IMR-90 (cell line): ENCODE measurements around the gene TP63. TPM values are rescaled to one million over a fixed set of nuclear protein-coding genes. Genes with fewer than 3 reads are reported as not detected.

Source experiments
- ATAC-seq: fragments of 200-7000 bp; cut with Tn5 transposase; 2 replicates; pipeline ENCODE4 v1.9.1; 2020; ENCODE audit warnings: low read depth, mild to moderate bottlenecking, moderate library complexity
- BruUV-seq: library from RNA; stranded (reverse); fragments of 400-500 nt; replicated peaks from 2 replicates; lab custom pipeline; 2021; lab: Mats Ljungman, UMichigan
- CTCF ChIA-PET: fragments of 300-600 bp; formaldehyde crosslinking; extraction: SDS; loops from one replicate; lab custom pipeline; 2021; ENCODE audit warnings: antibody characterized with exemption; lab: Yijun Ruan, JAX
- POLR2A ChIA-PET: fragments of 300-600 bp; sonication (Branson Sonifier 250); formaldehyde crosslinking; loops from one replicate; lab custom pipeline; 2022; ENCODE audit warnings: antibody characterized with exemption; ENCODE audit not compliant: unreplicated experiment; lab: Charles Lee
- DNase-seq: peaks from one replicate; pipeline ENCODE4 v3.0.0; 2013
- H2AFZ ChIP-seq: replicated peaks from 2 replicates; pipeline ENCODE3; 2013; ENCODE audit warnings: low read length, mild to moderate bottlenecking; ENCODE audit not compliant: poor library complexity
- H2AK5ac ChIP-seq: 2 replicates; pipeline ENCODE4 v1.6.1; 2013; ENCODE audit warnings: low read depth, low read length, inconsistent platforms
- H2AK9ac ChIP-seq: replicated peaks from 2 replicates; pipeline ENCODE3; 2013; ENCODE audit warnings: mild to moderate bottlenecking, low read depth, low read length, moderate library complexity; ENCODE audit not compliant: poor library complexity
- H2BK120ac ChIP-seq: 2 replicates; pipeline ENCODE4 v1.6.1; 2013; ENCODE audit warnings: low read depth, low read length, inconsistent platforms
- H2BK15ac ChIP-seq: 3 replicates; pipeline ENCODE4 v1.6.1; 2013; ENCODE audit warnings: low read depth, low read length, inconsistent platforms
- H2BK20ac ChIP-seq: 2 replicates; pipeline ENCODE4 v1.6.1; 2013; ENCODE audit warnings: low read depth, mild to moderate bottlenecking, inconsistent platforms, low read length, moderate library complexity
- H2BK5ac ChIP-seq: 2 replicates; pipeline ENCODE4 v1.6.1; 2013; ENCODE audit warnings: mild to moderate bottlenecking, low read depth, low read length, inconsistent platforms; ENCODE audit not compliant: poor library complexity, severe bottlenecking
- H3K14ac ChIP-seq: replicated peaks from 2 replicates; pipeline ENCODE4 v1.6.1; 2013; ENCODE audit warnings: low read depth, low read length, inconsistent platforms
- H3K18ac ChIP-seq: 2 replicates; pipeline ENCODE4 v1.6.1; 2013; ENCODE audit warnings: low read depth, low read length, control low read depth
- H3K23ac ChIP-seq: 2 replicates; pipeline ENCODE4 v1.6.1; 2013; ENCODE audit warnings: low read depth, low read length, inconsistent platforms
- H3K27ac ChIP-seq: 2 replicates; pipeline ENCODE4 v1.5.1; 2013; ENCODE audit warnings: mild to moderate bottlenecking, control low read depth, low read length; ENCODE audit not compliant: insufficient read depth
- H3K27me3 ChIP-seq: 2 replicates; pipeline ENCODE4 v1.6.1; 2013; ENCODE audit warnings: low read length; ENCODE audit not compliant: control insufficient read depth, insufficient read depth
- H3K36me3 ChIP-seq: 2 replicates; pipeline ENCODE4 v1.6.1; 2013; ENCODE audit warnings: low read length, mixed read lengths; ENCODE audit not compliant: control insufficient read depth, insufficient read depth
- H3K4ac ChIP-seq: 2 replicates; pipeline ENCODE4 v1.6.1; 2013; ENCODE audit warnings: low read depth, low read length, inconsistent platforms
- H3K4me1 ChIP-seq: 2 replicates; pipeline ENCODE4 v1.6.1; 2013; ENCODE audit warnings: low read length, mixed read lengths; ENCODE audit not compliant: control insufficient read depth, insufficient read depth
- H3K4me2 ChIP-seq: 2 replicates; pipeline ENCODE4 v1.6.1; 2013; ENCODE audit warnings: low read depth, mild to moderate bottlenecking, control low read depth, low read length, moderate library complexity
- H3K4me3 ChIP-seq: 2 replicates; pipeline ENCODE4 v1.5.1; 2013; ENCODE audit warnings: low read depth, mild to moderate bottlenecking, control low read depth, low read length, moderate library complexity; ENCODE audit not compliant: insufficient read depth
- H3K56ac ChIP-seq: 2 replicates; pipeline ENCODE4 v1.6.1; 2013; ENCODE audit warnings: low read length, inconsistent platforms; ENCODE audit not compliant: insufficient read depth; ENCODE audit errors: extremely low read depth
- H3K79me1 ChIP-seq, 2 experiments: 2 replicates each; pipeline ENCODE4 v1.6.1; 2013; ENCODE audit warnings: low read length in 2 of 2, inconsistent platforms in 1 of 2, low read depth in 1 of 2
- H3K9ac ChIP-seq: 2 replicates; pipeline ENCODE4 v1.6.1; 2013; ENCODE audit warnings: low read depth, low read length, control low read depth
- H3K9me1 ChIP-seq: 2 replicates; pipeline ENCODE4 v1.6.1; 2013; ENCODE audit warnings: low read length, inconsistent platforms; ENCODE audit not compliant: insufficient read depth
- H3K9me3 ChIP-seq: 2 replicates; pipeline ENCODE4 v1.6.1; 2013; ENCODE audit warnings: low read length; ENCODE audit not compliant: control insufficient read depth, insufficient read depth
- H4K20me1 ChIP-seq: 2 replicates; pipeline ENCODE4 v1.6.1; 2013; ENCODE audit warnings: low read length, inconsistent platforms; ENCODE audit not compliant: insufficient read depth
- H4K5ac ChIP-seq: 2 replicates; pipeline ENCODE4 v1.6.1; 2013; ENCODE audit warnings: mild to moderate bottlenecking, low read depth, low read length, control low read depth
- H4K8ac ChIP-seq, 2 experiments: 2 replicates each; pipeline ENCODE4 v1.6.1; 2013; ENCODE audit warnings: low read depth in 2 of 2, low read length in 2 of 2, control low read depth in 1 of 2, inconsistent platforms in 1 of 2
- H4K91ac ChIP-seq: 2 replicates; pipeline ENCODE4 v1.6.1; 2013; ENCODE audit warnings: low read depth, low read length, inconsistent platforms; ENCODE audit not compliant: insufficient read depth
- BHLHE40 ChIP-seq: fragments of 150-350 bp; IDR thresholded peaks from 2 replicates; pipeline ENCODE4 v1.6.1; 2016; ENCODE audit warnings: mild to moderate bottlenecking, low read depth, low read length
- ELK1 ChIP-seq: fragments of 150-350 bp; IDR thresholded peaks from 2 replicates; pipeline ENCODE4 v1.6.1; 2016; ENCODE audit warnings: low read depth, mild to moderate bottlenecking, low read length, moderate library complexity, borderline replicate concordance
- MAZ ChIP-seq: IDR thresholded peaks from 2 replicates; pipeline ENCODE4 v1.6.1; 2012; ENCODE audit warnings: low read depth, mild to moderate bottlenecking, low read length, improper control_type of control experiment, moderate library complexity, borderline replicate concordance
- NFE2L2 ChIP-seq: fragments of 150-350 bp; IDR thresholded peaks from 2 replicates; pipeline ENCODE4 v1.6.1; 2016; ENCODE audit warnings: low read depth, mild to moderate bottlenecking, low read length
- SMC3 ChIP-seq: fragments of 150-350 bp; IDR thresholded peaks from 2 replicates; pipeline ENCODE4 v1.6.1; 2016; ENCODE audit warnings: low read depth, mild to moderate bottlenecking, antibody characterized with exemption, low read length, moderate library complexity
- USF2 ChIP-seq: fragments of 150-350 bp; IDR thresholded peaks from 2 replicates; pipeline ENCODE4 v1.6.1; 2017; ENCODE audit warnings: mild to moderate bottlenecking, antibody characterized with exemption, low read length, low read depth
- WGBS, 2 experiments: methylation state at CpG; one replicate each; pipeline versions ENCODE4 v1.1.5 to v1.1.7; 2013; ENCODE audit warnings: missing lambda C conversion rate in 2 of 2; ENCODE audit not compliant: insufficient read length in 1 of 2; ENCODE audit errors: extremely low coverage in 2 of 2; 5-methylcytosine and 5-hydroxymethylcytosine counted together
- dilution Hi-C: fragments of 300-500 bp; cut with HindIII; formaldehyde crosslinking; loops from one replicate; pipeline ENCODE4 v1.14.3; 2018; ENCODE audit warnings: low sequenced_read_pairs; ENCODE audit not compliant: unreplicated experiment
- in situ Hi-C: fragments of 300-500 bp; cut with MboI; formaldehyde crosslinking; loops from 3 replicates; pipeline ENCODE4 v1.14.3; 2019; ENCODE audit warnings: low sequenced_read_pairs, inconsistent platforms, mixed read lengths
- intact Hi-C: fragments of 100-400 bp; cut with micrococcal nuclease; formaldehyde crosslinking; loops from 2 replicates; pipeline ENCODE4 v1.10.0; 2022
- polyA plus RNA-seq, 3 experiments: library from polyadenylated mRNA; depleted of rRNA; stranded (reverse); fragments of >200 nt; gene quantifications; 2 replicates each; pipeline ENCODE4 v1.2.3, GENCODE V29; 2012; ENCODE audit warnings: low replicate concordance in 1 of 3
- total RNA-seq: library from RNA; depleted of rRNA; stranded (reverse); fragments of >200 nt; gene quantifications from 2 replicates; pipeline ENCODE4 v1.2.3, GENCODE V29; 2012
- TF ChIP-seq, protein P1 (sequence below): conservative IDR thresholded peaks from 2 replicates; pipeline ENCODE4 v1.5.1; 2012; ENCODE audit warnings: mild to moderate bottlenecking, low read depth, low read length, improper control_type of control experiment

Gene TP63
- total and polyA plus RNA-seq, 2 of the 4 experiments (the other 2 are of a cell fraction): not detected

DNA sequence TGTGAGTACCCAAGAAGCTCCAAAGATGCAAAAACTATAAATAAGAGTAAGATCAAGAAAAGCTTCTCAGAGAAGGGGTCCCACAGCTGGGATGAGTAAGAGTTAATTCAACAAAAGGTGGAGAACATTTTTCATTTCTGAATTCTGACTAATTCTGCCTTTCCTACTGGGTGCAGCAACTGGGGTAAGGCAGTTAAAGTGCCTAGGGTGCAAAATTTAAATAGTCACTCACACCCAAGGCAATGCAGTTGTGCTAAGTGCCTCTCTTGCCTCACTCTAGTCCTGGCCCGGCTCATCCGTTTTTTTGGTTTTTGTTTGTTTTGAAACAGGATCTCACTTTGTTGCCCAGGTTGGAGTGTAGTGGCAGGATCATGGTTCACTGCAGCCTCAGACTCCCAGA lies 240.2 kb downstream of the TP63 start:
- H3K27me3 ChIP-seq: peaks cover 6% of the 10 kb centered on the region
- H3K9me3 ChIP-seq: no peaks in the 10 kb centered on the region
- no peaks in the 10 kb centered on the region for H3K9me1 ChIP-seq
- no peak overlapping the region for H3K14ac ChIP-seq
- H3K4ac ChIP-seq: no peak overlapping the region
- DNase-seq: no peak
- no peak overlapping the region for H2AK5ac ChIP-seq
- no peak overlapping the region for H3K56ac ChIP-seq
- no peak overlapping the region for H4K5ac ChIP-seq
- no peak for ATAC-seq
- H4K91ac ChIP-seq: no peak overlapping the region
- TF ChIP-seq MAZ (no peak), USF2 (no peak), ELK1 (no peak), SMC3 (no peak), NFE2L2 (no peak), BHLHE40 (no peak)
- TF ChIP-seq, protein P1, sequence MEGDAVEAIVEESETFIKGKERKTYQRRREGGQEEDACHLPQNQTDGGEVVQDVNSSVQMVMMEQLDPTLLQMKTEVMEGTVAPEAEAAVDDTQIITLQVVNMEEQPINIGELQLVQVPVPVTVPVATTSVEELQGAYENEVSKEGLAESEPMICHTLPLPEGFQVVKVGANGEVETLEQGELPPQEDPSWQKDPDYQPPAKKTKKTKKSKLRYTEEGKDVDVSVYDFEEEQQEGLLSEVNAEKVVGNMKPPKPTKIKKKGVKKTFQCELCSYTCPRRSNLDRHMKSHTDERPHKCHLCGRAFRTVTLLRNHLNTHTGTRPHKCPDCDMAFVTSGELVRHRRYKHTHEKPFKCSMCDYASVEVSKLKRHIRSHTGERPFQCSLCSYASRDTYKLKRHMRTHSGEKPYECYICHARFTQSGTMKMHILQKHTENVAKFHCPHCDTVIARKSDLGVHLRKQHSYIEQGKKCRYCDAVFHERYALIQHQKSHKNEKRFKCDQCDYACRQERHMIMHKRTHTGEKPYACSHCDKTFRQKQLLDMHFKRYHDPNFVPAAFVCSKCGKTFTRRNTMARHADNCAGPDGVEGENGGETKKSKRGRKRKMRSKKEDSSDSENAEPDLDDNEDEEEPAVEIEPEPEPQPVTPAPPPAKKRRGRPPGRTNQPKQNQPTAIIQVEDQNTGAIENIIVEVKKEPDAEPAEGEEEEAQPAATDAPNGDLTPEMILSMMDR: no peak
- in situ Hi-C loops: no loop called here
- H3K18ac ChIP-seq: no peak overlapping the region
- H2AFZ ChIP-seq: no peak overlapping the region
- BruUV-seq: no TSS peak
- no peak overlapping the region for H3K27ac ChIP-seq
- no peak overlapping the region for H2BK5ac ChIP-seq
- intact Hi-C loops: no loop called here
- dilution Hi-C loops: no loop called here
- H4K8ac ChIP-seq: no peak overlapping the region
- no peaks in the 10 kb centered on the region for H3K79me1 ChIP-seq
- no peaks in the 10 kb centered on the region for H3K4me1 ChIP-seq
- no CpG with 5 or more reads among the region's 2 CpGs for WGBS, 2 experiments
- ChIA-PET CTCF (no interaction called here), POLR2A (no interaction called here)
- H3K9ac ChIP-seq: no peak overlapping the region
- no peak overlapping the region for H3K4me2 ChIP-seq
- no peak overlapping the region for H3K4me3 ChIP-seq
- no peaks in the 10 kb centered on the region for H4K20me1 ChIP-seq
- no peak overlapping the region for H2BK15ac ChIP-seq
- no peak overlapping the region for H2AK9ac ChIP-seq
- no peaks in the 10 kb centered on the region for H3K36me3 ChIP-seq
- H2BK20ac ChIP-seq: no peak overlapping the region
- H3K23ac ChIP-seq: no peak overlapping the region
- H2BK120ac ChIP-seq: no peak overlapping the region
